Neural cell (in vitro differentiated cells): ENCODE measurements around the gene RAD50. TPM values are rescaled to one million over a fixed set of nuclear protein-coding genes. Genes with fewer than 3 reads are reported as not detected.

Experiments
- H2AFZ ChIP-seq: fragments of 200-600, 300-800 bp; sonication (generic), shearing (Covaris generic); 2 replicates; pipeline ENCODE4 v1.6.0; 2014; ENCODE audit warnings: low read depth, mild to moderate bottlenecking, antibody characterized with exemption, low read length, moderate library complexity
- H3F3A ChIP-seq: fragments of 200-600 bp; shearing (Covaris generic); 2 replicates; pipeline ENCODE4 v1.6.1; 2016; ENCODE audit warnings: mild to moderate bottlenecking, moderate library complexity, mixed read lengths, antibody characterized with exemption, low read length; ENCODE audit not compliant: insufficient read depth, poor library complexity, severe bottlenecking
- H3K27ac ChIP-seq: fragments of 200-600, 300-800 bp; sonication (generic), shearing (Covaris generic); 2 replicates; pipeline ENCODE4 v1.5.1; 2014; ENCODE audit warnings: mild to moderate bottlenecking, low read length, moderate library complexity
- H3K27me3 ChIP-seq: fragments of 300-800, 200-600 bp; sonication (generic), shearing (Covaris generic); 2 replicates; pipeline ENCODE4 v1.6.0; 2014; ENCODE audit warnings: mild to moderate bottlenecking, low read depth, low read length, moderate library complexity; ENCODE audit not compliant: insufficient read depth
- H3K36me3 ChIP-seq: fragments of 300-800, 200-600 bp; sonication (generic), shearing (Covaris generic); 2 replicates; pipeline ENCODE4 v1.5.1; 2014; ENCODE audit warnings: mild to moderate bottlenecking, antibody characterized with exemption, low read length, moderate library complexity; ENCODE audit not compliant: insufficient read depth
- H3K4me2 ChIP-seq: fragments of 300-800, 200-600 bp; sonication (generic), shearing (Covaris generic); 2 replicates; pipeline ENCODE4 v1.6.0; 2014; ENCODE audit warnings: mild to moderate bottlenecking, low read length
- H3K4me3 ChIP-seq: fragments of 300-800, 200-600 bp; sonication (generic), shearing (Covaris generic); 2 replicates; pipeline ENCODE4 v1.5.1; 2014; ENCODE audit warnings: mild to moderate bottlenecking, low read length, moderate library complexity
- H3K79me2 ChIP-seq: fragments of 200-600 bp; shearing (Covaris generic); replicated peaks from 2 replicates; pipeline ENCODE4 v1.6.0; 2014; ENCODE audit warnings: mild to moderate bottlenecking, low read length, moderate library complexity; ENCODE audit not compliant: insufficient read depth
- H3K9ac ChIP-seq: fragments of 300-800, 200-600 bp; sonication (generic), shearing (Covaris generic); 2 replicates; pipeline ENCODE4 v1.6.1; 2016; ENCODE audit warnings: mild to moderate bottlenecking, low read length, mixed read lengths
- H3K9me2 ChIP-seq: fragments of 200-600 bp; shearing (Covaris generic); 2 replicates; pipeline ENCODE4 v1.6.1; 2016; ENCODE audit warnings: mild to moderate bottlenecking, low read length, mixed read lengths; ENCODE audit not compliant: insufficient read depth
- H3K9me3 ChIP-seq: fragments of 200-600, 300-800 bp; sonication (generic), shearing (Covaris generic); 2 replicates; pipeline ENCODE4 v1.6.1; 2016; ENCODE audit warnings: mild to moderate bottlenecking, mixed run types, low read length, moderate library complexity, mixed read lengths
- H4K20me1 ChIP-seq: fragments of 200-600 bp; shearing (Covaris generic); 2 replicates; pipeline ENCODE4 v1.6.1; 2016; ENCODE audit warnings: mild to moderate bottlenecking, mixed run types; ENCODE audit not compliant: insufficient read depth
- CTCF ChIP-seq: fragments of 450-650 bp; IDR thresholded peaks from 2 replicates; pipeline ENCODE4 v1.5.1; 2014; ENCODE audit warnings: antibody characterized with exemption, mild to moderate bottlenecking, moderate library complexity; ENCODE audit not compliant: poor library complexity, severe bottlenecking
- EP300 ChIP-seq: fragments of 450-650 bp; conservative IDR thresholded peaks from 2 replicates; pipeline ENCODE4 v1.6.1; 2014; ENCODE audit warnings: antibody characterized with exemption, mild to moderate bottlenecking, moderate library complexity; ENCODE audit not compliant: poor library complexity, severe bottlenecking
- EZH2 ChIP-seq: fragments of 200-600, 300-800 bp; shearing (Covaris generic), sonication (generic); IDR thresholded peaks from 2 replicates; pipeline ENCODE4 v1.6.1; 2014; ENCODE audit warnings: antibody characterized with exemption, low read length, borderline replicate concordance, mild to moderate bottlenecking; ENCODE audit not compliant: insufficient read depth, poor library complexity, severe bottlenecking
- MXI1 ChIP-seq: fragments of 450-650 bp; conservative IDR thresholded peaks from 2 replicates; pipeline ENCODE4 v1.6.1; 2014; ENCODE audit warnings: antibody characterized with exemption, mild to moderate bottlenecking; ENCODE audit not compliant: poor library complexity, severe bottlenecking
- POLR2AphosphoS5 ChIP-seq: IDR thresholded peaks from 2 replicates; pipeline ENCODE4 v1.6.1; 2012
- RAD21 ChIP-seq: fragments of 450-650 bp; conservative IDR thresholded peaks from 2 replicates; pipeline ENCODE4 v1.6.1; 2014; ENCODE audit warnings: antibody characterized with exemption, mild to moderate bottlenecking, moderate library complexity
- REST ChIP-seq: IDR thresholded peaks from 2 replicates; pipeline ENCODE4 v1.6.1; 2012; ENCODE audit warnings: borderline replicate concordance
- SMC3 ChIP-seq: fragments of 450-650 bp; conservative IDR thresholded peaks from 2 replicates; pipeline ENCODE4 v1.6.1; 2014; ENCODE audit warnings: antibody characterized with exemption, mild to moderate bottlenecking, moderate library complexity; ENCODE audit not compliant: poor library complexity
- TAF1 ChIP-seq: IDR thresholded peaks from 2 replicates; pipeline ENCODE4 v1.6.1; 2012; ENCODE audit warnings: low read depth
- polyA plus RNA-seq: library from polyadenylated mRNA; depleted of rRNA; stranded (reverse); fragments of >200 nt; gene quantifications from 2 replicates; pipeline ENCODE4 v1.2.3, GENCODE V29; 2014

Gene RAD50
- polyA plus RNA-seq, 1 donor from 2014 or later: 6.7 TPM

- Histone ChIP-seq H3K36me3 (no peaks in the 10 kb centered on the region), H4K20me1 (no peaks in the 10 kb centered on the region), H3K9me2 (no peaks in the 10 kb centered on the region), H3K27ac (no peak overlapping the region), H3F3A (no peaks in the 10 kb centered on the region), H3K9me3 (no peaks in the 10 kb centered on the region), H3K4me2 (no peak overlapping the region), H2AFZ (no peak overlapping the region), H3K79me2 (no peaks in the 10 kb centered on the region), H3K4me3 (no peak overlapping the region), H3K27me3 (no peaks in the 10 kb centered on the region), H3K9ac (no peak overlapping the region)
- TF ChIP-seq TAF1: no peak
- TF ChIP-seq EZH2: no peak
- TF ChIP-seq SMC3: no peak
Observed at GRCh38 chr5:132674671-132675506, 118.1 kb downstream of the RAD50 start.

GRCh38 chr5:132675936-132676689, 119.3 kb downstream of the RAD50 start:
- Histone ChIP-seq H3K9ac (no peak overlapping the region), H3K9me2 (no peaks in the 10 kb centered on the region), H2AFZ (no peak overlapping the region)

More at GRCh38 chr5:132675936-132676689, 119.3 kb downstream of the RAD50 start:
- H3K27ac ChIP-seq: no peak overlapping the region
- H3F3A ChIP-seq: no peaks in the 10 kb centered on the region
- H3K27me3 ChIP-seq: no peaks in the 10 kb centered on the region
- no peak overlapping the region for H3K4me2 ChIP-seq
- TF ChIP-seq REST (no peak), POLR2AphosphoS5 (no peak), RAD21 (no peak), SMC3 (no peak), EZH2 (no peak), MXI1 (no peak), EP300 (no peak), CTCF (no peak), TAF1 (no peak)
- H4K20me1 ChIP-seq: no peaks in the 10 kb centered on the region
- H3K9me3 ChIP-seq: no peaks in the 10 kb centered on the region
- no peak overlapping the region for H3K4me3 ChIP-seq
- no peaks in the 10 kb centered on the region for H3K79me2 ChIP-seq
- H3K36me3 ChIP-seq: no peaks in the 10 kb centered on the region
